ENCODE results near the gene ATG101. TPM values are rescaled to one million over a fixed set of nuclear protein-coding genes. Genes with fewer than 3 reads are reported as not detected.

The ATG101 gene
- total and polyA plus RNA-seq, 2 of the 13 experiments (the other 11 are each of a cell fraction or from before 2014, with no cell fraction given) = 58.2 to 67.7 TPM

DNA sequence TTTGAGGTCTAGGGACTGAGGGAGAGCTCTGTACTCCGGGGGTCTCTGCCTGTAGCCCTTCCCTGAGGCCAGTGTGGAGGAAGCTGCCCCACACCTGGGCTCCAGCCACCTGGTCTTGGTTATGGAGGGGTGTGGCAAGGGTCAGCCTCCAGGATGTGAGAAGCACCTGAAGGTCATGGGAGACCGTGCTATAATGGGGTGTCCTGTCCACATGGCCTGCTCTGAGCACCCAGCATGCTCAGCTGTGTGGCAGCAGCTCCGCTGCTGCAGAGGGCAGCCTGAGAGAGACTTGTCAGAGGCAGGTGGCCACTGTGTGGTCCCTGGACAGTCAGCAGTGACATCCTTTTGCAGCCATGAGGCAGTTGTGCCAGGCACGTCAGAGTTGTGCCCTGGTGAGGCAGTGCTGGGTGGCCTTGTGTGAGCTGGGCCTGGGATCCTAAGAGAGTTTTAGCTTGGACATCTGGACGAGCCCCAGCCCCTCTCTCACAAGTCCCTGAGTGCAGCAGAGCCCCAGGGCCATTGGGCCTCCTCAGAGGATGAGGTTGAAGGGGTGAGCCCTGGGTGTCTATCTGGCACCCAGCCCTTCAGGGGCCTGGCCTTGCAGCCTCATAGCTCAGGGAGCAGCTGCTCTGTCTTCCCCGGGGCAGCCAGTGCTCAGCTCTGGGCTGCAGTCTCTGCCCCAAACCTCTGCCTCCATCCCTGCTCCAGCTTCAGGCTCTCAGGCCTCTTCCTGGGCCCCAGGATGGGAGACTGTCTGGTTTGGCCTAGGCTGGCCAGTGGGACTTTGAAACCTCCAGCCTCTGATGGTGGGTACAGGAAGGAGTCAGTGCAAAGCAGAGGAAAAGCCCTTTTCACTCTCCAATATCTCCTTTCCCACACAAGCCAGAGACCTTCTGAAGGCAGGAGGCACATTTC, 7.4 kb upstream of the ATG101 start (continued):
- TF ChIP-seq, protein P1, sequence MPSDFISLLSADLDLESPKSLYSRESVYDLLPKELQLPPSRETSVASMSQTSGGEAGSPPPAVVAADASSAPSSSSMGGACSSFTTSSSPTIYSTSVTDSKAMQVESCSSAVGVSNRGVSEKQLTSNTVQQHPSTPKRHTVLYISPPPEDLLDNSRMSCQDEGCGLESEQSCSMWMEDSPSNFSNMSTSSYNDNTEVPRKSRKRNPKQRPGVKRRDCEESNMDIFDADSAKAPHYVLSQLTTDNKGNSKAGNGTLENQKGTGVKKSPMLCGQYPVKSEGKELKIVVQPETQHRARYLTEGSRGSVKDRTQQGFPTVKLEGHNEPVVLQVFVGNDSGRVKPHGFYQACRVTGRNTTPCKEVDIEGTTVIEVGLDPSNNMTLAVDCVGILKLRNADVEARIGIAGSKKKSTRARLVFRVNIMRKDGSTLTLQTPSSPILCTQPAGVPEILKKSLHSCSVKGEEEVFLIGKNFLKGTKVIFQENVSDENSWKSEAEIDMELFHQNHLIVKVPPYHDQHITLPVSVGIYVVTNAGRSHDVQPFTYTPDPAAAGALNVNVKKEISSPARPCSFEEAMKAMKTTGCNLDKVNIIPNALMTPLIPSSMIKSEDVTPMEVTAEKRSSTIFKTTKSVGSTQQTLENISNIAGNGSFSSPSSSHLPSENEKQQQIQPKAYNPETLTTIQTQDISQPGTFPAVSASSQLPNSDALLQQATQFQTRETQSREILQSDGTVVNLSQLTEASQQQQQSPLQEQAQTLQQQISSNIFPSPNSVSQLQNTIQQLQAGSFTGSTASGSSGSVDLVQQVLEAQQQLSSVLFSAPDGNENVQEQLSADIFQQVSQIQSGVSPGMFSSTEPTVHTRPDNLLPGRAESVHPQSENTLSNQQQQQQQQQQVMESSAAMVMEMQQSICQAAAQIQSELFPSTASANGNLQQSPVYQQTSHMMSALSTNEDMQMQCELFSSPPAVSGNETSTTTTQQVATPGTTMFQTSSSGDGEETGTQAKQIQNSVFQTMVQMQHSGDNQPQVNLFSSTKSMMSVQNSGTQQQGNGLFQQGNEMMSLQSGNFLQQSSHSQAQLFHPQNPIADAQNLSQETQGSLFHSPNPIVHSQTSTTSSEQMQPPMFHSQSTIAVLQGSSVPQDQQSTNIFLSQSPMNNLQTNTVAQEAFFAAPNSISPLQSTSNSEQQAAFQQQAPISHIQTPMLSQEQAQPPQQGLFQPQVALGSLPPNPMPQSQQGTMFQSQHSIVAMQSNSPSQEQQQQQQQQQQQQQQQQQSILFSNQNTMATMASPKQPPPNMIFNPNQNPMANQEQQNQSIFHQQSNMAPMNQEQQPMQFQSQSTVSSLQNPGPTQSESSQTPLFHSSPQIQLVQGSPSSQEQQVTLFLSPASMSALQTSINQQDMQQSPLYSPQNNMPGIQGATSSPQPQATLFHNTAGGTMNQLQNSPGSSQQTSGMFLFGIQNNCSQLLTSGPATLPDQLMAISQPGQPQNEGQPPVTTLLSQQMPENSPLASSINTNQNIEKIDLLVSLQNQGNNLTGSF (CRISPR knock-in tag; IDR thresholded peaks at IDR 0.05) = no peak
- TF ChIP-seq, protein P2, sequence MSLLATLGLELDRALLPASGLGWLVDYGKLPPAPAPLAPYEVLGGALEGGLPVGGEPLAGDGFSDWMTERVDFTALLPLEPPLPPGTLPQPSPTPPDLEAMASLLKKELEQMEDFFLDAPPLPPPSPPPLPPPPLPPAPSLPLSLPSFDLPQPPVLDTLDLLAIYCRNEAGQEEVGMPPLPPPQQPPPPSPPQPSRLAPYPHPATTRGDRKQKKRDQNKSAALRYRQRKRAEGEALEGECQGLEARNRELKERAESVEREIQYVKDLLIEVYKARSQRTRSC (CRISPR knock-in tag; IDR thresholded peaks at IDR 0.05; ENCODE audit: low read depth) = 0 out of 2 replicates have a peak, but pooled peaks have one; percentile 59
- TF ChIP-seq, protein P3, sequence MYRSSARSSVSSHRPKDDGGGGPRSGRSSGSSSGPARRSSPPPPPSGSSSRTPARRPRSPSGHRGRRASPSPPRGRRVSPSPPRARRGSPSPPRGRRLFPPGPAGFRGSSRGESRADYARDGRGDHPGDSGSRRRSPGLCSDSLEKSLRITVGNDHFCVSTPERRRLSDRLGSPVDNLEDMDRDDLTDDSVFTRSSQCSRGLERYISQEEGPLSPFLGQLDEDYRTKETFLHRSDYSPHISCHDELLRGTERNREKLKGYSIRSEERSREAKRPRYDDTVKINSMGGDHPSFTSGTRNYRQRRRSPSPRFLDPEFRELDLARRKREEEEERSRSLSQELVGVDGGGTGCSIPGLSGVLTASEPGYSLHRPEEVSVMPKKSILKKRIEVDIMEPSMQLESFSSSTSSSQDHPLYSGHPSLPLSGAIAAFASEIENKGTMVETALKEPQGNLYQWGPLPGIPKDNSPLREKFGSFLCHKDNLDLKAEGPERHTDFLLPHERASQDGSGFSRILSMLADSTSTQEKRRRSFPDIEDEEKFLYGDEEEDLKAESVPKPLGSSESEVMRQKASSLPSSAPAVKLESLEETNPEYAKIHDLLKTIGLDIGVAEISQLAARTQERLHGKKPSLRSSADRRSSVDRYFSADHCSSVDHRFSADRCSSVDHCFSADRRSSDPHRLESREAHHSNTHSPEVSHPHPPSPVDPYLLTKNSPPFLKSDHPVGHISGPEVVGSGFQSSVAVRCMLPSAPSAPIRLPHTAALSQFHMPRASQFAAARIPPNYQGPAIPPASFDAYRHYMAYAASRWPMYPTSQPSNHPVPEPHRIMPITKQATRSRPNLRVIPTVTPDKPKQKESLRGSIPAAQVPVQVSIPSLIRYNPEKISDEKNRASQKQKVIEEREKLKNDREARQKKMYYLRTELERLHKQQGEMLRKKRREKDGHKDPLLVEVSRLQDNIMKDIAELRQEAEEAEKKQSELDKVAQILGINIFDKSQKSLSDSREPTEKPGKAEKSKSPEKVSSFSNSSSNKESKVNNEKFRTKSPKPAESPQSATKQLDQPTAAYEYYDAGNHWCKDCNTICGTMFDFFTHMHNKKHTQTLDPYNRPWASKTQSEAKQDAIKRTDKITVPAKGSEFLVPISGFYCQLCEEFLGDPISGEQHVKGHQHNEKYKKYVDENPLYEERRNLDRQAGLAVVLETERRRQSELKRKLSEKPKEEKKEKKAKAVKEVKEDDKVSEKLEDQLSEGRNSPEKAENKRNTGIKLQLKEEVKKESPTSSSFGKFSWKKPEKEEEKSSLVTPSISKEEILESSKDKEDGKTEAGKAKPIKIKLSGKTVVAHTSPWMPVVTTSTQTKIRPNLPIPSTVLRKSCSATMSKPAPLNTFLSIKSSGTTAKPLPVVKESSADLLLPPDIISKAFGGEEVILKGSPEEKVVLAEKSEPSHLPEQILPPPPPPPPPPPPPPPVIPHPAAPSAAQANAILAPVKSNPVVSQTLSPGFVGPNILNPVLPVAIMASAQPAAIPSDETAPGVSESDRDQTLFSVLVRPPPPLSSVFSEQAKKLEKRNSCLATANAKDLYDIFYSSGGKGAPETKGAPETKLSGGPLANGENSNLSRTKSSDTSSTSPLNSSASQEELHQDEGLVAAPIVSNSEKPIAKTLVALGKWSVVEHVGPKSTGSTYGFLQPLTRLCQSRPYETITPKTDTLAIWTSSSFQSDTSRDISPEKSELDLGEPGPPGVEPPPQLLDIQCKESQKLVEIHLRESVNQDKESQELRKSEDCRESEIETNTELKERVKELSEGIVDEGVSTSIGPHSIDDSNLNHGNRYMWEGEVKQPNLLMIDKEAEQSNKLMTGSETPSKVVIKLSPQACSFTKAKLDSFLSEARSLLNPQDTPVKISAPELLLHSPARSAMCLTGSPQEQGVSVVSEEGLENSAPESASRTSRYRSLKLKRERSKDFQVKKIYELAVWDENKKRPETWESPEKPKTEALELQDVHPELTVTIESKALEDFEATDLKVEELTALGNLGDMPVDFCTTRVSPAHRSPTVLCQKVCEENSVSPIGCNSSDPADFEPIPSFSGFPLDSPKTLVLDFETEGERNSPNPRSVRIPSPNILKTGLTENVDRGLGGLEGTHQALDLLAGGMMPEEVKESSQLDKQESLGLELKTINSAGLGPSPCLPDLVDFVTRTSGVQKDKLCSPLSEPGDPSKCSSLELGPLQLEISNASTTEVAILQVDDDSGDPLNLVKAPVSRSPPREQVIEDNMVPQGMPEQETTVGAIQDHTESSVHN (CRISPR knock-in tag; IDR thresholded peaks at IDR 0.05) = no peak
- 0 out of 2 replicates have a peak, but pooled peaks have one; percentile 6 for TF ChIP-seq GABPB1 (CRISPR knock-in tag; IDR thresholded peaks at IDR 0.05)
- TF ChIP-seq ZKSCAN5 (CRISPR knock-in tag; IDR thresholded peaks at IDR 0.05) = no peak
- TF ChIP-seq, protein P4, sequence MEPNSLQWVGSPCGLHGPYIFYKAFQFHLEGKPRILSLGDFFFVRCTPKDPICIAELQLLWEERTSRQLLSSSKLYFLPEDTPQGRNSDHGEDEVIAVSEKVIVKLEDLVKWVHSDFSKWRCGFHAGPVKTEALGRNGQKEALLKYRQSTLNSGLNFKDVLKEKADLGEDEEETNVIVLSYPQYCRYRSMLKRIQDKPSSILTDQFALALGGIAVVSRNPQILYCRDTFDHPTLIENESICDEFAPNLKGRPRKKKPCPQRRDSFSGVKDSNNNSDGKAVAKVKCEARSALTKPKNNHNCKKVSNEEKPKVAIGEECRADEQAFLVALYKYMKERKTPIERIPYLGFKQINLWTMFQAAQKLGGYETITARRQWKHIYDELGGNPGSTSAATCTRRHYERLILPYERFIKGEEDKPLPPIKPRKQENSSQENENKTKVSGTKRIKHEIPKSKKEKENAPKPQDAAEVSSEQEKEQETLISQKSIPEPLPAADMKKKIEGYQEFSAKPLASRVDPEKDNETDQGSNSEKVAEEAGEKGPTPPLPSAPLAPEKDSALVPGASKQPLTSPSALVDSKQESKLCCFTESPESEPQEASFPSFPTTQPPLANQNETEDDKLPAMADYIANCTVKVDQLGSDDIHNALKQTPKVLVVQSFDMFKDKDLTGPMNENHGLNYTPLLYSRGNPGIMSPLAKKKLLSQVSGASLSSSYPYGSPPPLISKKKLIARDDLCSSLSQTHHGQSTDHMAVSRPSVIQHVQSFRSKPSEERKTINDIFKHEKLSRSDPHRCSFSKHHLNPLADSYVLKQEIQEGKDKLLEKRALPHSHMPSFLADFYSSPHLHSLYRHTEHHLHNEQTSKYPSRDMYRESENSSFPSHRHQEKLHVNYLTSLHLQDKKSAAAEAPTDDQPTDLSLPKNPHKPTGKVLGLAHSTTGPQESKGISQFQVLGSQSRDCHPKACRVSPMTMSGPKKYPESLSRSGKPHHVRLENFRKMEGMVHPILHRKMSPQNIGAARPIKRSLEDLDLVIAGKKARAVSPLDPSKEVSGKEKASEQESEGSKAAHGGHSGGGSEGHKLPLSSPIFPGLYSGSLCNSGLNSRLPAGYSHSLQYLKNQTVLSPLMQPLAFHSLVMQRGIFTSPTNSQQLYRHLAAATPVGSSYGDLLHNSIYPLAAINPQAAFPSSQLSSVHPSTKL (CRISPR knock-in tag; IDR thresholded peaks at IDR 0.05) = no peak
- TF ChIP-seq ZNF44 (CRISPR knock-in tag; IDR thresholded peaks at IDR 0.05) = no peak; the same call in 1 of the 2 replicates
- TF ChIP-seq ZNF557 (CRISPR knock-in tag; IDR thresholded peaks at IDR 0.05) = no peak
- no peak for TF ChIP-seq GLI4 (CRISPR knock-in tag; IDR thresholded peaks at IDR 0.05; ENCODE audit: borderline replicate concordance)

Measured in HepG2 (cell line).